B cell (primary cell): Measurements from ENCODE around the gene ESPN. TPM values are rescaled to one million over a fixed set of nuclear protein-coding genes. Genes with fewer than 3 reads are reported as not detected.
"Not testable (repeated sequence)": the region's sequence is repeated elsewhere in the genome, so short reads cannot be mapped to it uniquely, and the experiment has no call there.

Experiments
- ATAC-seq: fragments of 200-7000 bp; cut with Tn5 transposase; one replicate; pipeline ENCODE4 v1.10.0; 2021; ENCODE audit warnings: low read depth, mild to moderate bottlenecking, moderate number of reproducible peaks, moderate library complexity
- CTCF ChIA-PET: fragments of 350-600 bp; sonication (Branson Sonifier 250); formaldehyde crosslinking; loops from one replicate; lab custom pipeline; 2021; ENCODE audit warnings: antibody characterized with exemption, inconsistent platforms; lab: Charles Lee
- POLR2A ChIA-PET: fragments of 350-600 bp; sonication (Branson Sonifier 250); formaldehyde crosslinking; loops from one replicate; lab custom pipeline; 2021; ENCODE audit warnings: antibody characterized with exemption; lab: Charles Lee
- DNase-seq: peaks from one replicate; pipeline ENCODE4 v3.0.0; 2013
- H2AFZ ChIP-seq: 2 replicates; pipeline ENCODE4 v1.6.1; 2012; ENCODE audit warnings: mild to moderate bottlenecking, low read depth, low read length; ENCODE audit not compliant: insufficient read depth, poor library complexity, severe bottlenecking
- H3K27ac ChIP-seq, 2 donors: 1 replicate in 1 of 2; 2 replicates in 1 of 2; pipeline ENCODE4 v1.5.1; 2012 to 2013; ENCODE audit warnings: low read length in 2 of 2, mild to moderate bottlenecking in 2 of 2, moderate library complexity in 1 of 2
- H3K27me3 ChIP-seq, 4 experiments: fragments of 200-600 bp in 1 of 4; sonication (generic) in 1 of 4; replicated peaks in 1 of 4; 1 replicate in 2 of 4; 2 replicates in 2 of 4; pipeline versions ENCODE4 v1.6.1 to v1.7.0; 2013 to 2016; ENCODE audit warnings: low read length in 3 of 4, mild to moderate bottlenecking in 2 of 4, mixed read lengths in 1 of 4, moderate library complexity in 1 of 4; ENCODE audit not compliant: insufficient read depth in 4 of 4, control insufficient read depth in 3 of 4; ENCODE audit errors: control extremely low read depth in 1 of 4
- H3K36me3 ChIP-seq, 2 experiments: replicated peaks in 1 of 2; 1 replicate in 1 of 2; 2 replicates in 1 of 2; pipeline versions ENCODE4 v1.6.1 to v1.7.1; 2013; ENCODE audit warnings: low read length in 1 of 2; ENCODE audit not compliant: insufficient read depth in 2 of 2, control insufficient read depth in 1 of 2; ENCODE audit errors: control extremely low read depth in 1 of 2, extremely low read depth in 1 of 2
- H3K4me1 ChIP-seq, 2 donors: fragments of 200-600 bp in 1 of 2; sonication (generic) in 1 of 2; 1 replicate in 1 of 2; 2 replicates in 1 of 2; pipeline versions ENCODE4 v1.5.1 to v1.6.1; 2013 to 2017; ENCODE audit warnings: low read length in 2 of 2; ENCODE audit not compliant: control insufficient read depth in 2 of 2, insufficient read depth in 2 of 2
- H3K4me2 ChIP-seq: replicated peaks from 2 replicates; pipeline ENCODE3; 2012; ENCODE audit warnings: mild to moderate bottlenecking, low read depth, low read length; ENCODE audit not compliant: poor library complexity, severe bottlenecking
- H3K4me3 ChIP-seq, 5 experiments: fragments of 200-600 bp in 1 of 5; sonication (generic) in 1 of 5; 1 replicate in 3 of 5; 2 replicates in 2 of 5; pipeline versions ENCODE4 v1.5.1 to v1.7.0; 2011 to 2016; ENCODE audit warnings: low read length in 4 of 5, mild to moderate bottlenecking in 4 of 5, low read depth in 2 of 5, control low read depth in 1 of 5, moderate library complexity in 1 of 5; ENCODE audit not compliant: insufficient read depth in 1 of 5; ENCODE audit errors: control extremely low read depth in 1 of 5, extremely low read depth in 1 of 5
- H3K79me2 ChIP-seq: fragments of 200-600 bp; sonication (generic); one replicate; pipeline ENCODE4 v1.6.0; 2016; ENCODE audit warnings: low read length; ENCODE audit not compliant: control insufficient read depth, insufficient read depth
- H3K9ac ChIP-seq: fragments of 200-600 bp; sonication (generic); 2 replicates; pipeline ENCODE4 v1.6.1; 2017; ENCODE audit warnings: mild to moderate bottlenecking, low read length, moderate library complexity
- H3K9me3 ChIP-seq, 3 donors: one replicate each; pipeline versions ENCODE4 v1.6.1 to v1.7.1; 2013; ENCODE audit warnings: low read length in 2 of 3; ENCODE audit not compliant: control insufficient read depth in 2 of 3, insufficient read depth in 1 of 3; ENCODE audit errors: control extremely low read depth in 1 of 3
- H4K20me1 ChIP-seq: 2 replicates; pipeline ENCODE4 v1.6.0; 2012; ENCODE audit warnings: mild to moderate bottlenecking, low read length; ENCODE audit not compliant: insufficient read depth, control insufficient read depth, poor library complexity, severe bottlenecking
- H3K27ac Mint-ChIP-seq: one replicate; pipeline ENCODE4 v1.8.0; 2021; ENCODE audit warnings: mixed read lengths
- H3K27me3 Mint-ChIP-seq: one replicate; pipeline ENCODE4 v1.8.0; 2021; ENCODE audit warnings: mixed read lengths
- H3K4me1 Mint-ChIP-seq: one replicate; pipeline ENCODE4 v1.8.0; 2021; ENCODE audit warnings: mixed read lengths
- H3K4me3 Mint-ChIP-seq: one replicate; pipeline ENCODE4 v1.8.0; 2021; ENCODE audit warnings: mixed read lengths
- H3K9me3 Mint-ChIP-seq: one replicate; pipeline ENCODE4 v1.8.0; 2022; ENCODE audit warnings: mixed read lengths; ENCODE audit not compliant: insufficient read depth
- EZH2 ChIP-seq: IDR thresholded peaks from 2 replicates; pipeline ENCODE4 v1.6.1; 2012; ENCODE audit warnings: borderline replicate concordance, low read depth, mild to moderate bottlenecking, moderate library complexity, low read length; ENCODE audit not compliant: insufficient read depth, poor library complexity, severe bottlenecking
- WGBS: methylation state at CpG from one replicate; pipeline ENCODE4 v1.1.5; 2013; ENCODE audit warnings: missing lambda C conversion rate; ENCODE audit not compliant: insufficient coverage; 5-methylcytosine and 5-hydroxymethylcytosine counted together
- intact Hi-C: fragments of 100-400 bp; cut with micrococcal nuclease; formaldehyde crosslinking; loops from one replicate; pipeline ENCODE4 v1.10.0; 2022
- polyA plus RNA-seq: library from polyadenylated mRNA; depleted of rRNA; stranded (reverse); fragments of >200 nt; gene quantifications from 2 replicates; pipeline ENCODE4 v1.2.3, GENCODE V29; 2012
- total RNA-seq, 2 donors: library from RNA; stranded (reverse); fragments of 120-200 nt in 1 of 2; gene quantifications; 1 replicate in 1 of 2; 2 replicates in 1 of 2; pipeline versions ENCODE4 v1.2.3 to v1.2.4, GENCODE V29; 2013 to 2022
- TF ChIP-seq, protein P1 (sequence below): fragments of 200-600 bp; IDR thresholded peaks from one replicate; pipeline ENCODE4 v1.8.0; 2022; ENCODE audit warnings: antibody characterized with exemption, mild to moderate bottlenecking

ESPN gene
- total and polyA plus RNA-seq, 2 donors (not counting 1 experiment from before 2014, with no cell fraction given) = 0.19 to 0.25 TPM

GRCh38 chr1:6491480-6491962, 66.9 kb downstream of the ESPN start, which contains the start of gene PLEKHG5:
TSS of gene PLEKHG5 (minus strand) at chr1:6491667. CDS start at chr1:6477571, 14,096 bp downstream.
- CTCF ChIA-PET = interaction anchor here (0.9 to 8.5 kb wide), 6 partner anchors 8 to 245 kb away, joined by 3 to 86 read pairs (median 4); partner anchors contain the start of gene NOL9
- peaks cover 19% of the 10 kb centered on the region for H3K4me1 Mint-ChIP-seq
- 64% methylated on average over 4 of the region's 6 CpGs for WGBS
- intact Hi-C loops = no loop called here
- DNase-seq (no peak), ATAC-seq (no peak)
- peaks cover 0 to 18% (median 4%) of the 10 kb centered on the region in 4 experiments for H3K27me3 ChIP-seq
- no peaks in the 10 kb centered on the region for H3K9me3 ChIP-seq
- H4K20me1 ChIP-seq = no peaks in the 10 kb centered on the region
- no peaks in the 10 kb centered on the region for H3K79me2 ChIP-seq
- H3K27me3 Mint-ChIP-seq = peaks cover 11% of the 10 kb centered on the region
- no peak for TF ChIP-seq EZH2
- TF ChIP-seq, protein P1, sequence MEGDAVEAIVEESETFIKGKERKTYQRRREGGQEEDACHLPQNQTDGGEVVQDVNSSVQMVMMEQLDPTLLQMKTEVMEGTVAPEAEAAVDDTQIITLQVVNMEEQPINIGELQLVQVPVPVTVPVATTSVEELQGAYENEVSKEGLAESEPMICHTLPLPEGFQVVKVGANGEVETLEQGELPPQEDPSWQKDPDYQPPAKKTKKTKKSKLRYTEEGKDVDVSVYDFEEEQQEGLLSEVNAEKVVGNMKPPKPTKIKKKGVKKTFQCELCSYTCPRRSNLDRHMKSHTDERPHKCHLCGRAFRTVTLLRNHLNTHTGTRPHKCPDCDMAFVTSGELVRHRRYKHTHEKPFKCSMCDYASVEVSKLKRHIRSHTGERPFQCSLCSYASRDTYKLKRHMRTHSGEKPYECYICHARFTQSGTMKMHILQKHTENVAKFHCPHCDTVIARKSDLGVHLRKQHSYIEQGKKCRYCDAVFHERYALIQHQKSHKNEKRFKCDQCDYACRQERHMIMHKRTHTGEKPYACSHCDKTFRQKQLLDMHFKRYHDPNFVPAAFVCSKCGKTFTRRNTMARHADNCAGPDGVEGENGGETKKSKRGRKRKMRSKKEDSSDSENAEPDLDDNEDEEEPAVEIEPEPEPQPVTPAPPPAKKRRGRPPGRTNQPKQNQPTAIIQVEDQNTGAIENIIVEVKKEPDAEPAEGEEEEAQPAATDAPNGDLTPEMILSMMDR = no peak
- H3K9me3 Mint-ChIP-seq = no peaks in the 10 kb centered on the region
- H3K27ac ChIP-seq = peak within 1 kb of the TSS in 1 of 2 donors; percentile 42
- H3K4me3 ChIP-seq = peak within 1 kb of the TSS in 4 of 5 experiments; percentile 44 to 83 (median 68)
- peak within 1 kb of the TSS; percentile 97 for H3K4me2 ChIP-seq
- peak within 1 kb of the TSS; percentile 91 for H2AFZ ChIP-seq
- no peaks in the 10 kb centered on the region for H3K36me3 ChIP-seq
- H3K4me1 ChIP-seq = peaks cover 15 to 27% of the 10 kb centered on the region in 2 donors
- H3K27ac Mint-ChIP-seq = peak within 1 kb of the TSS; percentile 2
- peak within 1 kb of the TSS; percentile 70 for H3K4me3 Mint-ChIP-seq
- POLR2A ChIA-PET = no interaction called here
- peak within 1 kb of the TSS; percentile 77 for H3K9ac ChIP-seq

DNA sequence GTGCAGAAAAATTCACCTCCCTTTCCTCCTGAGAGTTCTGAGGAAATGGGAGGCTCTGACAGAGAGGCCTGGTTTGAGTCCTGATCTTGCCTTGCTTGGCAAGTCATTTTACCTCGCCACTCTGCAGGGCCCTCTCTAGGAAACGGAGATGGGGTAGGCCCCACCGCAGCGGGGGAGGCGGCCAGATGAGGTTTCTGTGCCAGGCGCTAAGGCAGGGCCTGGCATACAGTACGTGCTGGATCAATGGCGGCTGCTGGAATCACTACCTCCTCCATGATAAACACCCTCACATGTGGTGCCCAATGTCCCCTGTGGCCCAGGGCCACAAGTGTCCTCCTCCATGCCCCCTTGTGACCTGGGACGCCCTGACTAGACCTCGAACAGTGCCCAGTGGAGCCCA, 67.4 kb downstream of the ESPN start:
- no peaks in the 10 kb centered on the region for H3K79me2 ChIP-seq
- H3K36me3 ChIP-seq = no peaks in the 10 kb centered on the region
- POLR2A ChIA-PET = no interaction called here
- no peak for DNase-seq
- peaks cover 0 to 19% (median 6%) of the 10 kb centered on the region in 4 experiments for H3K27me3 ChIP-seq
- no peak overlapping the region for H3K4me3 ChIP-seq
- 80% methylated on average over 10 of the region's 10 CpGs for WGBS
- H3K27ac Mint-ChIP-seq = no peak overlapping the region
- H3K9ac ChIP-seq = no peak overlapping the region
- CTCF ChIA-PET = interaction anchor here (1.0 kb wide), 1 partner anchor 154 kb away, joined by 6 read pairs; no protein-coding TSS in a partner anchor
- ATAC-seq = no peak
- no peaks in the 10 kb centered on the region for H3K9me3 ChIP-seq
- no peaks in the 10 kb centered on the region for H3K9me3 Mint-ChIP-seq
- no peaks in the 10 kb centered on the region for H4K20me1 ChIP-seq
- H3K4me3 Mint-ChIP-seq = peak overlapping the region; percentile 70
- H3K27ac ChIP-seq = no peak overlapping the region
- no peak overlapping the region for H2AFZ ChIP-seq
- H3K27me3 Mint-ChIP-seq = peaks cover 9% of the 10 kb centered on the region
- H3K4me2 ChIP-seq = no peak overlapping the region
- H3K4me1 Mint-ChIP-seq = peaks cover 20% of the 10 kb centered on the region
- TF ChIP-seq, protein P1 = no peak
- no peak for TF ChIP-seq EZH2
- intact Hi-C loops = no loop called here
- peaks cover 17 to 28% of the 10 kb centered on the region in 2 donors for H3K4me1 ChIP-seq

DNA sequence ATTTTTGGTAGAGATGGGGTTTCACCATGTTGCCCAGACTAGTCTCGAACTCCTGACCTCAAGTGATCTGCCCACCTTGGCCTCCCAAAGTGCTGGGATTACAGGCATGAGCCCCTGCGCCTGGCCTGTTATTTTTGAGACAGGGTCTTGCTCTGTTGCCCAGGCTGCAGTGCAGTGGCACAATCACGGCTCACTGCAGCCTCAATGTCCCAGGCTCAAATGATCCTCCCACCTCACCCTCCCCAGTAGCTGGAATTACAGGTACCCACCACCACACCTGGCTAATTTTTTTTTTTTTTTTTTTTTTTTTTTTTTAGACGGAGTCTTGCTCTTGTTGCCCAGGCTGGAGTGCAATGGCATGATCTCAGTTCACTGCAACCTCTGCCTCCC, 69.3 kb downstream of the ESPN start:
- peaks cover 26% of the 10 kb centered on the region for H3K4me1 Mint-ChIP-seq
- peaks cover 0 to 31% (median 12%) of the 10 kb centered on the region in 4 experiments for H3K27me3 ChIP-seq
- H3K27ac ChIP-seq, H3K27ac Mint-ChIP-seq, H3K36me3 ChIP-seq, H3K4me3 ChIP-seq, H3K9me3 Mint-ChIP-seq, intact Hi-C loops, DNase-seq, H3K4me3 Mint-ChIP-seq, ATAC-seq, POLR2A ChIA-PET, H3K79me2 ChIP-seq, H3K4me2 ChIP-seq, H3K9me3 ChIP-seq, H2AFZ ChIP-seq, H4K20me1 ChIP-seq, H3K9ac ChIP-seq: not testable (repeated sequence)
- CTCF ChIA-PET = interaction anchor here (0.7 kb wide), 1 partner anchor 208 kb away, joined by 3 read pairs; no protein-coding TSS in a partner anchor
- H3K4me1 ChIP-seq = peaks cover 21 to 36% of the 10 kb centered on the region in 2 donors
- peaks cover 13% of the 10 kb centered on the region for H3K27me3 Mint-ChIP-seq
- WGBS = 93% methylated on average over 1 of the region's 4 CpGs
